WTC11 (cell line): ENCODE data around the gene SP2. TPM values are rescaled to one million over a fixed set of nuclear protein-coding genes. Genes with fewer than 3 reads are reported as not detected.

Experiments used
- ATAC-seq: fragments of 200-7000 bp; cut with Tn5 transposase; 2 replicates; pipeline ENCODE4 v1.10.0; 2021; ENCODE audit warnings: mild to moderate bottlenecking, moderate library complexity
- CTCF ChIA-PET: fragments of 300-600 bp; sonication (Branson Sonifier 250); formaldehyde crosslinking; loops from one replicate; lab custom pipeline; 2021; ENCODE audit warnings: antibody characterized with exemption; lab: Charles Lee
- POLR2A ChIA-PET: fragments of 350-600 bp; sonication (Branson Sonifier 250); formaldehyde crosslinking; loops from one replicate; lab custom pipeline; 2021; ENCODE audit warnings: antibody characterized with exemption; lab: Charles Lee
- DNase-seq: peaks from one replicate; pipeline ENCODE4 v3.0.0; 2021; ENCODE audit warnings: low spot score
- H3K27ac Mint-ChIP-seq: 2 replicates; pipeline ENCODE4 v1.8.0; 2021; ENCODE audit warnings: mixed read lengths
- H3K27me3 Mint-ChIP-seq: 2 replicates; pipeline ENCODE4 v1.8.0; 2021; ENCODE audit warnings: low read depth, mild to moderate bottlenecking, moderate library complexity, mixed read lengths
- H3K36me3 Mint-ChIP-seq: 2 replicates; pipeline ENCODE4 v1.8.0; 2021; ENCODE audit warnings: mixed read lengths
- H3K4me1 Mint-ChIP-seq: 2 replicates; pipeline ENCODE4 v1.8.0; 2022; ENCODE audit warnings: mixed read lengths
- H3K4me3 Mint-ChIP-seq: 2 replicates; pipeline ENCODE4 v1.8.0; 2021; ENCODE audit warnings: mild to moderate bottlenecking, moderate library complexity, mixed read lengths
- H3K9me3 Mint-ChIP-seq: 2 replicates; pipeline ENCODE4 v1.8.0; 2021; ENCODE audit warnings: mixed read lengths
- ATF1 ChIP-seq: sonication (generic); formaldehyde crosslinking; IDR thresholded peaks from 2 replicates; pipeline ENCODE4 v1.8.1; 2023; ENCODE audit warnings: mild to moderate bottlenecking, moderate library complexity, missing genetic modification reagents
- FOXJ3 ChIP-seq: sonication (generic); formaldehyde crosslinking; IDR thresholded peaks from 2 replicates; pipeline ENCODE4 v1.9.0; 2021; ENCODE audit warnings: missing genetic modification reagents, mild to moderate bottlenecking, borderline replicate concordance
- HMGXB4 ChIP-seq: sonication (generic); formaldehyde crosslinking; IDR thresholded peaks from 2 replicates; pipeline ENCODE4 v1.8.1; 2023; ENCODE audit warnings: mild to moderate bottlenecking, moderate library complexity, missing genetic modification reagents
- IRF1 ChIP-seq: sonication (generic); formaldehyde crosslinking; IDR thresholded peaks from 2 replicates; pipeline ENCODE4 v1.8.0; 2023; ENCODE audit warnings: missing genetic modification reagents
- JAZF1 ChIP-seq: fragments of 250-450 bp; sonication (Bioruptor Pico); IDR thresholded peaks from 2 replicates; pipeline ENCODE4 v1.9.0; 2021; ENCODE audit warnings: moderate library complexity, mild to moderate bottlenecking, inconsistent platforms
- NR3C1 ChIP-seq: sonication (generic); formaldehyde crosslinking; conservative IDR thresholded peaks from 2 replicates; pipeline ENCODE4 v1.8.1; 2023; ENCODE audit warnings: low read depth, mild to moderate bottlenecking, missing genetic modification reagents
- RELA ChIP-seq: sonication (generic); formaldehyde crosslinking; IDR thresholded peaks from 2 replicates; pipeline ENCODE4 v1.8.1; 2022; ENCODE audit warnings: missing genetic modification reagents, mild to moderate bottlenecking, borderline replicate concordance
- TEAD4 ChIP-seq: sonication (generic); formaldehyde crosslinking; IDR thresholded peaks from 2 replicates; pipeline ENCODE4 v1.8.0; 2022; ENCODE audit warnings: mild to moderate bottlenecking, missing genetic modification reagents
- USF2 ChIP-seq: sonication (generic); formaldehyde crosslinking; IDR thresholded peaks from 2 replicates; pipeline ENCODE4 v1.8.1; 2023; ENCODE audit warnings: mild to moderate bottlenecking, missing genetic modification reagents, moderate library complexity
- ZNF219 ChIP-seq: sonication (generic); formaldehyde crosslinking; IDR thresholded peaks from 2 replicates; pipeline ENCODE4 v1.8.0; 2023; ENCODE audit warnings: missing genetic modification reagents, mild to moderate bottlenecking, borderline replicate concordance
- ZNF281 ChIP-seq: sonication (generic); formaldehyde crosslinking; IDR thresholded peaks from 2 replicates; pipeline ENCODE4 v1.8.0; 2023; ENCODE audit warnings: mild to moderate bottlenecking, missing genetic modification reagents
- ZNF512 ChIP-seq: sonication (generic); formaldehyde crosslinking; IDR thresholded peaks from 2 replicates; pipeline ENCODE4 v1.8.1; 2022; ENCODE audit warnings: missing genetic modification reagents, borderline replicate concordance
- ZNF532 ChIP-seq: fragments of 250-450 bp; sonication (Bioruptor Pico); IDR thresholded peaks from 2 replicates; pipeline ENCODE4 v1.9.0; 2021; ENCODE audit warnings: mild to moderate bottlenecking, borderline replicate concordance
- total RNA-seq: library from RNA; stranded (reverse); gene quantifications from 3 replicates; pipeline ENCODE4 v1.2.3, GENCODE V29; 2021

The SP2 gene
- total RNA-seq, 1 experiment from 2014 or later, result 9.9 TPM

GRCh38 chr17:47866941-47867340 lies 29.1 kb upstream of the SP2 start:
- Mint-ChIP-seq H3K4me1 (peaks cover 28% of the 10 kb centered on the region), H3K27me3 (peaks cover 71% of the 10 kb centered on the region)
- CTCF ChIA-PET, result interaction anchor here (1.0 to 8.7 kb wide), 2 partner anchors 19 to 23 kb away, joined by 4 to 94 read pairs; no protein-coding TSS in a partner anchor
- ATAC-seq, result no peak
- no peak for TF ChIP-seq RELA (CRISPR knock-in tag)
- TF ChIP-seq ZNF219 (CRISPR knock-in tag), result no peak
- TF ChIP-seq FOXJ3 (CRISPR knock-in tag), result no peak
- TF ChIP-seq ATF1 (CRISPR knock-in tag), result no peak
- TF ChIP-seq HMGXB4 (CRISPR knock-in tag), result no peak
- no peak for TF ChIP-seq ZNF281 (CRISPR knock-in tag)
- no peak for TF ChIP-seq ZNF532 (CRISPR knock-in tag)
- no peak for TF ChIP-seq NR3C1
- TF ChIP-seq USF2 (CRISPR knock-in tag), result no peak
- TF ChIP-seq IRF1, result no peak
- no peak for TF ChIP-seq ZNF512 (CRISPR knock-in tag)
- TF ChIP-seq JAZF1, result no peak
- TF ChIP-seq TEAD4 (CRISPR knock-in tag), result no peak
- TF ChIP-seq, all 79 proteins: peak for 0
- no peak overlapping the region for H3K4me3 Mint-ChIP-seq
- POLR2A ChIA-PET, result no interaction called here
- no peak overlapping the region for H3K27ac Mint-ChIP-seq
- no peaks in the 10 kb centered on the region for H3K36me3 Mint-ChIP-seq
- DNase-seq, result no peak
- H3K9me3 Mint-ChIP-seq, result no peaks in the 10 kb centered on the region
